Keratinocyte (primary cell): ENCODE data around the gene DNAJC13. TPM values are rescaled to one million over a fixed set of nuclear protein-coding genes. Genes with fewer than 3 reads are reported as not detected.

Experiments used
- DNase-seq: peaks from one replicate; pipeline ENCODE4 v3.0.0-alpha.2; 2011; ENCODE audit warnings: low read depth, missing footprints, low spot score
- FAIRE-seq: peaks from 2 replicates; lab custom pipeline; 2011; peaks lifted over from hg19 to GRCh38; lab: Jason Lieb, UNC
- H2AFZ ChIP-seq: 2 replicates; pipeline ENCODE4 v1.6.0; 2012; ENCODE audit warnings: low read length, control low read depth, inconsistent platforms; ENCODE audit not compliant: control insufficient read depth
- H3K27ac ChIP-seq: 2 replicates; pipeline ENCODE4 v1.5.1; 2011; ENCODE audit warnings: low read length; ENCODE audit not compliant: control insufficient read depth, insufficient read depth
- H3K27me3 ChIP-seq: 3 replicates; pipeline ENCODE4 v1.6.0; 2011; ENCODE audit warnings: low read length; ENCODE audit not compliant: control insufficient read depth, insufficient read depth; ENCODE audit errors: extremely low read depth
- H3K36me3 ChIP-seq, 2 experiments: 2 replicates in 1 of 2; 3 replicates in 1 of 2; pipeline ENCODE4 v1.5.1; 2011; ENCODE audit warnings: low read length in 2 of 2, mild to moderate bottlenecking in 1 of 2; ENCODE audit not compliant: control insufficient read depth in 2 of 2, insufficient read depth in 2 of 2; ENCODE audit errors: extremely low read depth in 1 of 2
- H3K4me1 ChIP-seq: 3 replicates; pipeline ENCODE4 v1.5.1; 2011; ENCODE audit warnings: low read length; ENCODE audit not compliant: control insufficient read depth, insufficient read depth; ENCODE audit errors: extremely low read depth
- H3K4me2 ChIP-seq: 3 replicates; pipeline ENCODE4 v1.6.0; 2011; ENCODE audit warnings: low read depth, low read length; ENCODE audit not compliant: control insufficient read depth, insufficient read depth; ENCODE audit errors: extremely low read depth
- H3K4me3 ChIP-seq, 3 experiments: fragments of 200-600 bp in 1 of 3; sonication (generic) in 1 of 3; 2 replicates in 2 of 3; 3 replicates in 1 of 3; pipeline ENCODE4 v1.5.1; 2011 to 2016; ENCODE audit warnings: low read length in 3 of 3, mild to moderate bottlenecking in 3 of 3, control low read depth in 2 of 3, inconsistent platforms in 1 of 3, low read depth in 1 of 3, mixed read lengths in 1 of 3, mixed run types in 1 of 3, moderate library complexity in 1 of 3; ENCODE audit not compliant: control insufficient read depth in 2 of 3, insufficient read depth in 2 of 3; ENCODE audit errors: extremely low read depth in 1 of 3
- H3K79me2 ChIP-seq: 2 replicates; pipeline ENCODE4 v1.6.0; 2012; ENCODE audit warnings: low read length; ENCODE audit not compliant: control insufficient read depth, insufficient read depth
- H3K9ac ChIP-seq: 3 replicates; pipeline ENCODE4 v1.6.0; 2011; ENCODE audit warnings: low read length; ENCODE audit not compliant: control insufficient read depth, insufficient read depth; ENCODE audit errors: extremely low read depth
- H3K9me1 ChIP-seq: 3 replicates; pipeline ENCODE4 v1.6.0; 2011; ENCODE audit warnings: low read length; ENCODE audit not compliant: control insufficient read depth, insufficient read depth; ENCODE audit errors: extremely low read depth
- H3K9me3 ChIP-seq: 2 replicates; pipeline ENCODE4 v1.5.1; 2012; ENCODE audit warnings: low read depth, low read length; ENCODE audit not compliant: control insufficient read depth
- H4K20me1 ChIP-seq: 3 replicates; pipeline ENCODE4 v1.6.0; 2011; ENCODE audit warnings: low read length; ENCODE audit not compliant: control insufficient read depth, insufficient read depth; ENCODE audit errors: extremely low read depth
- EZH2 ChIP-seq: IDR thresholded peaks from one replicate; pipeline ENCODE4 v1.6.1; 2012; ENCODE audit warnings: inconsistent platforms, mild to moderate bottlenecking, low read length, moderate library complexity
- dilution Hi-C: fragments of 300-500 bp; cut with MboI; formaldehyde crosslinking; loops from one replicate; pipeline ENCODE4 v1.7.0; 2020; ENCODE audit warnings: low sequenced_read_pairs; ENCODE audit not compliant: extremely low pct_ligation_motif_present
- polyA plus RNA-seq, 5 experiments: library from polyadenylated mRNA; depleted of rRNA in 3 of 5; stranded (reverse) in 3 of 5; stranded (forward) in 1 of 5; unstranded in 1 of 5; fragments of >200 nt; gene quantifications; 1 replicate in 1 of 5; 2 replicates in 3 of 5; 3 replicates in 1 of 5; pipeline versions ENCODE4 v1.2.1 to v1.2.3, GENCODE V29; 2011 to 2012; ENCODE audit warnings: missing spikeins in 2 of 5, low read depth in 1 of 5, low replicate concordance in 1 of 5
- TF ChIP-seq, protein P1 (sequence below), 3 experiments: IDR thresholded peaks in 1 of 3; conservative IDR thresholded peaks in 1 of 3; optimal IDR thresholded peaks in 1 of 3; 2 replicates in 2 of 3; 3 replicates in 1 of 3; pipeline versions ENCODE3 to v1.5.1; 2011; ENCODE audit warnings: low read length in 3 of 3, mild to moderate bottlenecking in 3 of 3, moderate library complexity in 2 of 3, control low read depth in 1 of 3, inconsistent platforms in 1 of 3; ENCODE audit not compliant: insufficient read depth in 2 of 3; ENCODE audit errors: extremely low read depth in 1 of 3

DNAJC13 gene
- polyA plus RNA-seq, 1 donor (not counting 4 experiments of a cell fraction or from before 2014, with no cell fraction given) = 24.3 TPM

- no peaks in the 10 kb centered on the region for H3K4me1 ChIP-seq
- peaks cover 0 to 11% of the 10 kb centered on the region in 2 experiments for H3K36me3 ChIP-seq
- no peak overlapping the region for H2AFZ ChIP-seq
- DNase-seq = no peak
- H4K20me1 ChIP-seq = no peaks in the 10 kb centered on the region
- H3K79me2 ChIP-seq = no peaks in the 10 kb centered on the region
- TF ChIP-seq EZH2 = no peak
- TF ChIP-seq, protein P1, sequence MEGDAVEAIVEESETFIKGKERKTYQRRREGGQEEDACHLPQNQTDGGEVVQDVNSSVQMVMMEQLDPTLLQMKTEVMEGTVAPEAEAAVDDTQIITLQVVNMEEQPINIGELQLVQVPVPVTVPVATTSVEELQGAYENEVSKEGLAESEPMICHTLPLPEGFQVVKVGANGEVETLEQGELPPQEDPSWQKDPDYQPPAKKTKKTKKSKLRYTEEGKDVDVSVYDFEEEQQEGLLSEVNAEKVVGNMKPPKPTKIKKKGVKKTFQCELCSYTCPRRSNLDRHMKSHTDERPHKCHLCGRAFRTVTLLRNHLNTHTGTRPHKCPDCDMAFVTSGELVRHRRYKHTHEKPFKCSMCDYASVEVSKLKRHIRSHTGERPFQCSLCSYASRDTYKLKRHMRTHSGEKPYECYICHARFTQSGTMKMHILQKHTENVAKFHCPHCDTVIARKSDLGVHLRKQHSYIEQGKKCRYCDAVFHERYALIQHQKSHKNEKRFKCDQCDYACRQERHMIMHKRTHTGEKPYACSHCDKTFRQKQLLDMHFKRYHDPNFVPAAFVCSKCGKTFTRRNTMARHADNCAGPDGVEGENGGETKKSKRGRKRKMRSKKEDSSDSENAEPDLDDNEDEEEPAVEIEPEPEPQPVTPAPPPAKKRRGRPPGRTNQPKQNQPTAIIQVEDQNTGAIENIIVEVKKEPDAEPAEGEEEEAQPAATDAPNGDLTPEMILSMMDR (optimal IDR thresholded peaks at IDR 0.05 in 1 of 3, IDR thresholded peaks at IDR 0.05 in 1 of 3, conservative IDR thresholded peaks at IDR 0.05 in 1 of 3; ENCODE audit: extremely low read depth in 1 of 3, insufficient read depth in 2 of 3, low read length in 3 of 3) = no peak
- no peaks in the 10 kb centered on the region for H3K9me3 ChIP-seq
- no peak overlapping the region for H3K9ac ChIP-seq
- H3K4me2 ChIP-seq = no peak overlapping the region
- no peak overlapping the region for H3K4me3 ChIP-seq
- dilution Hi-C loops = no loop called here
- no peak overlapping the region for H3K27ac ChIP-seq
- no peaks in the 10 kb centered on the region for H3K9me1 ChIP-seq
- H3K27me3 ChIP-seq = no peaks in the 10 kb centered on the region
- FAIRE-seq = no peak
Measured at GRCh38 chr3:132521901-132522300, 104.6 kb downstream of the DNAJC13 start.

DNA sequence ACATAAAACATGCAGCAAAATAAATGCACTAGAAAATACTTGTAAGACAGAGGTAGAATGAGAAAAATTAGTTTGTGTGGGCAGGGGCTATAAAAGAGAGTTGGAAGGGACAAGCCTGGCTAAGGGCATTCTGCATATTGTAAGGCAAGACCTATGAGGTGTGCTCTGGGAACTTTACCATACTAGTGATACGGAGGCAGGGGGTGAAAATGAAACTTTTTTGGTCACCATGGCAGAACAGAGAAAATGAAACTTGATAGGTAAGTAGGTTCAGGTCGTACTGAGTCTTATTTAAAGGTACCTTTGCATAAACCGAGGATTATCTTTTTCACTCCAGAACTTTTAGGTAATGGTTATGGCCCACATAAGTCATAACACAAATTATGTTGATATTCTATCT, 105.1 kb downstream of the DNAJC13 start:
- no peaks in the 10 kb centered on the region for H4K20me1 ChIP-seq
- H3K4me2 ChIP-seq = no peak overlapping the region
- TF ChIP-seq, protein P1 (optimal IDR thresholded peaks at IDR 0.05 in 1 of 3, IDR thresholded peaks at IDR 0.05 in 1 of 3, conservative IDR thresholded peaks at IDR 0.05 in 1 of 3; ENCODE audit: extremely low read depth in 1 of 3, insufficient read depth in 2 of 3, low read length in 3 of 3) = no peak
- no peak for TF ChIP-seq EZH2
- dilution Hi-C loops = no loop called here
- H3K4me1 ChIP-seq = no peaks in the 10 kb centered on the region
- DNase-seq = no peak
- no peak for FAIRE-seq
- H2AFZ ChIP-seq = no peak overlapping the region
- H3K9me1 ChIP-seq = no peaks in the 10 kb centered on the region
- H3K4me3 ChIP-seq = no peak overlapping the region
- no peaks in the 10 kb centered on the region for H3K9me3 ChIP-seq
- peaks cover 0 to 12% of the 10 kb centered on the region in 2 experiments for H3K36me3 ChIP-seq
- no peak overlapping the region for H3K9ac ChIP-seq
- no peak overlapping the region for H3K27ac ChIP-seq
- no peaks in the 10 kb centered on the region for H3K27me3 ChIP-seq
- no peaks in the 10 kb centered on the region for H3K79me2 ChIP-seq
